ENCODE results near the gene PCNP. TPM values are rescaled to one million over a fixed set of nuclear protein-coding genes. Genes with fewer than 3 reads are reported as not detected.
"Not testable (repeated sequence)": the region's sequence is repeated elsewhere in the genome, so short reads cannot be mapped to it uniquely, and the experiment has no call there.

PCNP gene
- total and polyA plus RNA-seq, 2 experiments from 2014 or later = 91.2 to 178 TPM

DNA sequence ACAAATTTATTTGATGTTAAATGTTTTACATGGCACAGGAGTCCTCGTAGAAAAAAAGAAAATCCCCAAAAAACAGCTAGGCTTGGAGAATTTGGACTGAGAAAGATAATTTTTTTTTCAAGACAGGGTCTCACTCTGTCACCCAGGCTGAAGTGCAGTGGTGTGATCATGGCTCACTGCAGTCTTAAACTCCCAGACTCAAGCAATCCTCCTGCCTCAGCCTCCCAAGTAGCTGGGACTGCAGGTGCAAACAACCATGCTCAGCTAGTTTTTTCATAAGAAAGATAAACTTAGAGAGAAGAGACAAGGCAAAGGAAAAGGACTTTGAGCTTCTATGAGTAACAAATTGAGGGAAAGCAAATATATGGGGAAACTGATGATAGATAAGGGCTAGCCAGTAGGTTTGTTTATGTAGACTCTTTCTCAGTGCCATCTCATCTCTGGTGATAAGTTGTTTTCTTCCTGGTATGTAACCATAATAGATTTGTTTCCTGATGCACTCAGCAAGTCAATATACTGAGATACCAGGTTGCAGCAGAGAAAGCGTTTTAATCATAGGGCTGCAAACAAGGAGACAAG, 25.4 kb upstream of the PCNP start:
- no peak overlapping the region for H3K9ac ChIP-seq
- H3K9me3 ChIP-seq (ENCODE audit: low read depth) = no peaks in the 10 kb centered on the region
- WGBS, 2 experiments (ENCODE audit: low coverage in 1 of 2, low lambda C conversion rate in 2 of 2, missing lambda C conversion rate in 2 of 2) = 38 to 42% methylated on average over 2 of the region's 2 CpGs
- no peak for TF ChIP-seq EZH2 (IDR thresholded peaks at IDR 0.05; ENCODE audit: insufficient read depth, poor library complexity, severe bottlenecking)
- H3K4me3 ChIP-seq = no peak overlapping the region
- H3K27me3 ChIP-seq (replicated peaks; ENCODE audit: insufficient read depth) = no peaks in the 10 kb centered on the region
- H3K36me3 ChIP-seq (ENCODE audit: low read depth) = no peaks in the 10 kb centered on the region
- H3K4me2 ChIP-seq (ENCODE audit: unreplicated experiment) = no peak overlapping the region
- H2AFZ ChIP-seq = no peak overlapping the region
- H3K27ac ChIP-seq = no peak overlapping the region
- H3K9me2 ChIP-seq (ENCODE audit: insufficient read depth) = no peaks in the 10 kb centered on the region
- H3F3A ChIP-seq (ENCODE audit: insufficient read depth) = no peaks in the 10 kb centered on the region
- H3K79me2 ChIP-seq (ENCODE audit: insufficient read depth) = no peaks in the 10 kb centered on the region
- no peaks in the 10 kb centered on the region for H4K20me1 ChIP-seq (ENCODE audit: insufficient read depth)
- H3K4me1 ChIP-seq (ENCODE audit: insufficient read depth) = no peaks in the 10 kb centered on the region
- no peak for DNase-seq
- in situ Hi-C loops (cut with MboI) = no loop called here

DNA sequence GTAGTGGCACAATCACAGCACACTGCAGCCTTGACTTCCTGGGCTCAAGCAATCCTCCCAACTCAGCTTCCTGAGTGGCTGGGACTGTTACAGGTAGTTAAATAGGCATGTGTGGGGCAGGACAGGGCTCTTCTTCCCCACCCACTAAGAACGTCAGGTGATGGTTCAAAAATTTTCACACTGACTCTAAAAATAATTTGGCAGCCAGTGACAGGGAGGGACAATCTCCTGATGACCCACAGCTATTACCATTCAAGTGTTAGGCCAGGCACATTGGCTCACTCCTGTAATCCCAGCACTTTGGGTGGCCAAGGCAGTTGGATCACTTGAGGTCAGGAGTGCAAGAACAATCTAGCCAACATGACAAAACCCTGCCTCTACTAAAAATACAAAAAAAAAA, 24.5 kb upstream of the PCNP start:
- TF ChIP-seq EZH2 (IDR thresholded peaks at IDR 0.05; ENCODE audit: insufficient read depth, poor library complexity, severe bottlenecking) (no peak), EZH2phosphoT487 (IDR thresholded peaks at IDR 0.05; ENCODE audit: insufficient read depth, low read depth) (no peak)

DNA sequence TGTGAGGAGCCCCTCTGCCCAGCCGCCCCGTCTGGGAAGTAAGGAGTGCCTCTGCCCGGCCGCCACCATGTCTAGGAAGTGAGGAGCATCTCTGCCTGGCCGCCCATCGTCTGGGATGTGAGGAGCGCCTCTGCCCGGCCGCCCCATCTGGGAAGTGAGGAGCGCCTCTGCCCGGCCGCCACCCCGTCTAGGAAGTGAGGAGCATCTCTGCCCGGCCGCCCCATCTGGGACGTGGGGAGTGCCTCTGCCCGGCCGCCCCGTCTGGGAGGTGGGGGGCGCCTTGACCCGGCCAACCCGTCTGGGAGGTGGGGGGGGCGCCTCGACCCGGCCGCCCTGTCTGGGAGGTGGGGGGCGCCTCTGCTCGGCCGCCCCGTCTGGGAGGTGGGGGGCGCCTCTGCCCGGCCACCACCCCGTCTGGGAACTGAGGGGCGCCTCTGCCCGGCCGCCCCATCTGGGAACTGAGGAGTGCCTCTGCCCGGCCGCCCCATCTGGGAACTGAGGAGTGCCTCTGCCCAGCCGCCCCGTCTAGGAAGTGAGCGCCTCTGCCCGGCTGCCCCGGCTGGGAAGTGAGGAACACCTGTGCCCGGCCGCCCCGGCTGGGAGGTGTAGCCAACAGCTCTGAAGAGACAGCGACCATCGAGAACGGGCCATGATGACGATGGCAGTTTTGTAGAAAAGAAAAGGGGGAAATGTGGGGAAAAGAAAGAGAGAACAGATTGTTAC, 22.5 kb upstream of the PCNP start:
- H3K79me2 ChIP-seq (ENCODE audit: insufficient read depth); H3K36me3 ChIP-seq (ENCODE audit: low read depth); H2AFZ ChIP-seq; H4K20me1 ChIP-seq (ENCODE audit: insufficient read depth); DNase-seq; H3K9me3 ChIP-seq (ENCODE audit: low read depth); H3F3A ChIP-seq (ENCODE audit: insufficient read depth); H3K27me3 ChIP-seq (replicated peaks; ENCODE audit: insufficient read depth); H3K4me2 ChIP-seq (ENCODE audit: unreplicated experiment); H3K9ac ChIP-seq; H3K4me1 ChIP-seq (ENCODE audit: insufficient read depth); in situ Hi-C loops (cut with MboI); H3K9me2 ChIP-seq (ENCODE audit: insufficient read depth); H3K4me3 ChIP-seq; H3K27ac ChIP-seq: not testable (repeated sequence)
- WGBS, 2 experiments (ENCODE audit: low coverage in 1 of 2, low lambda C conversion rate in 2 of 2, missing lambda C conversion rate in 2 of 2) = 83 to 85% methylated on average over 9 to 49 of the region's 50 CpGs

More for the DNA sequence above, 24.5 kb upstream of the PCNP start:
- Histone ChIP-seq H3F3A (ENCODE audit: insufficient read depth) (no peaks in the 10 kb centered on the region), H3K27me3 (replicated peaks; ENCODE audit: insufficient read depth) (no peaks in the 10 kb centered on the region), H3K27ac (no peak overlapping the region), H3K9me2 (ENCODE audit: insufficient read depth) (no peaks in the 10 kb centered on the region), H3K4me3 (no peak overlapping the region), H3K36me3 (ENCODE audit: low read depth) (no peaks in the 10 kb centered on the region), H3K4me1 (ENCODE audit: insufficient read depth) (no peaks in the 10 kb centered on the region), H3K9ac (no peak overlapping the region), H3K4me2 (ENCODE audit: unreplicated experiment) (no peak overlapping the region), H3K79me2 (ENCODE audit: insufficient read depth) (no peaks in the 10 kb centered on the region), H3K9me3 (ENCODE audit: low read depth) (no peaks in the 10 kb centered on the region), H2AFZ (no peak overlapping the region), H4K20me1 (ENCODE audit: insufficient read depth) (no peaks in the 10 kb centered on the region)
- in situ Hi-C loops (cut with MboI) = no loop called here
- WGBS, 2 experiments (ENCODE audit: low coverage in 1 of 2, low lambda C conversion rate in 2 of 2, missing lambda C conversion rate in 2 of 2) = 71 to 81% methylated on average over 1 of the region's 1 CpG
- no peak for DNase-seq

- H3K9me2 ChIP-seq (ENCODE audit: insufficient read depth); H2AFZ ChIP-seq; DNase-seq; H3K9ac ChIP-seq; H3K79me2 ChIP-seq (ENCODE audit: insufficient read depth); H3K4me1 ChIP-seq (ENCODE audit: insufficient read depth); H3K27me3 ChIP-seq (replicated peaks; ENCODE audit: insufficient read depth); H4K20me1 ChIP-seq (ENCODE audit: insufficient read depth); H3F3A ChIP-seq (ENCODE audit: insufficient read depth); H3K9me3 ChIP-seq (ENCODE audit: low read depth); H3K4me3 ChIP-seq; in situ Hi-C loops (cut with MboI); H3K27ac ChIP-seq; H3K4me2 ChIP-seq (ENCODE audit: unreplicated experiment); H3K36me3 ChIP-seq (ENCODE audit: low read depth): not testable (repeated sequence)
- 57 to 62% methylated on average over 5 of the region's 5 CpGs for WGBS, 2 experiments (ENCODE audit: low coverage in 1 of 2, low lambda C conversion rate in 2 of 2, missing lambda C conversion rate in 2 of 2)
Observed at GRCh38 chr3:101553381-101553780, 20.6 kb upstream of the PCNP start.

DNA sequence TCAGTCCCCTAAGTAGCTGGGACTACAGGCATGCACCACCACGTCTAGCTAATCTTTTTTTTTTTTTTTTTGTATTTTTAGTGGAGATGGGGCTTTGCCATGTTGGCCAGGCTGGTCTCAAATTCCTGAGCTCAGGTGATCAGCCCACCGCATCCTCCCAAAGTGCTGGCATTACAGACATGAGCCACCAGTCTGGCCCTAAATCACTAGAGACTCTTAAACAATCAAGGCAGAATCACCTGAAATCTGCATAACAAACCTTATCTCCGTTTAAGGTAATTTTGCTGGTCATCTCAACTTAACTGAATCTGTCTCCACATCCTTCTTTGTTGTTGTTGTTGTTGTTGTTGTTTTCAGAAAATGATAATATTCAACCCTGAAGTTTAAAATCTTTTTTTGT, 17.9 kb upstream of the PCNP start:
- in situ Hi-C loops (cut with MboI) = no loop called here

More for the DNA sequence above, 17.9 kb upstream of the PCNP start:
- Histone ChIP-seq H3F3A (ENCODE audit: insufficient read depth) (no peaks in the 10 kb centered on the region), H2AFZ (no peak overlapping the region), H3K4me2 (ENCODE audit: unreplicated experiment) (no peak overlapping the region), H3K9ac (no peak overlapping the region), H3K4me3 (no peak overlapping the region), H3K27ac (no peak overlapping the region), H4K20me1 (ENCODE audit: insufficient read depth) (no peaks in the 10 kb centered on the region), H3K27me3 (replicated peaks; ENCODE audit: insufficient read depth) (0 out of 2 replicates have a peak, but pooled peaks cover 9% of the 10 kb centered on the region), H3K9me3 (ENCODE audit: low read depth) (no peaks in the 10 kb centered on the region), H3K9me2 (ENCODE audit: insufficient read depth) (no peaks in the 10 kb centered on the region), H3K36me3 (ENCODE audit: low read depth) (no peaks in the 10 kb centered on the region), H3K4me1 (ENCODE audit: insufficient read depth) (no peaks in the 10 kb centered on the region), H3K79me2 (ENCODE audit: insufficient read depth) (no peaks in the 10 kb centered on the region)
- no peak for TF ChIP-seq EZH2phosphoT487 (IDR thresholded peaks at IDR 0.05; ENCODE audit: insufficient read depth, low read depth)
- no peak for TF ChIP-seq EZH2 (IDR thresholded peaks at IDR 0.05; ENCODE audit: insufficient read depth, poor library complexity, severe bottlenecking)
- WGBS, 2 experiments (ENCODE audit: low coverage in 1 of 2, low lambda C conversion rate in 2 of 2, missing lambda C conversion rate in 2 of 2) = 8 to 11% methylated on average over 2 to 3 of the region's 3 CpGs
- DNase-seq = no peak

All from GM23248 (cell line).